Measurements from ENCODE around the gene AFAP1.

Gene AFAP1

DNA sequence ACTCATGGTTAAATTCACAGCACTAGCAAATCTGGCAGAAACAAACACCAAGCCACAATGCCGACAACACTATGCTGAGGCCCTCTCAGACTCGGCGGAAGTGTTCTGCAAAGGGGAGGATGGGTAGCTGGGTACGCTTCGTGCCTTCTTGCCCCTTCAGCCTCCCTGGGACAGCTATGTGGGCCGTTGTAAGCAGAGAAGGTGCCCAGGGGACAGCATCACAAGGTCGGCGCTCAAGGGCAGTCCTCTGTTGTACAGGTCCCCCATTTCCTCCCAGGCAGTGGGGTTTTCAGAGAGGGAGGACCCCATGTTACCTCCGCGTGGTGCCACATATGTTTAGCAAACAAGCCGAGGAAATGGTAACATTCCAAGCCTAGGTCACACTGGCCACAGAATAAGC lies 173.6 kb downstream of the AFAP1 start:
- Histone ChIP-seq H3K36me3 (ENCODE audit: control insufficient read depth, insufficient read depth, low read length) (no peaks in the 10 kb centered on the region), H3K4me1 (ENCODE audit: control insufficient read depth, insufficient read depth, low read length) (peaks cover 19% of the 10 kb centered on the region)
- WGBS, 2 experiments: 94 to 96% methylated on average over 11 of the region's 11 CpGs

DNA sequence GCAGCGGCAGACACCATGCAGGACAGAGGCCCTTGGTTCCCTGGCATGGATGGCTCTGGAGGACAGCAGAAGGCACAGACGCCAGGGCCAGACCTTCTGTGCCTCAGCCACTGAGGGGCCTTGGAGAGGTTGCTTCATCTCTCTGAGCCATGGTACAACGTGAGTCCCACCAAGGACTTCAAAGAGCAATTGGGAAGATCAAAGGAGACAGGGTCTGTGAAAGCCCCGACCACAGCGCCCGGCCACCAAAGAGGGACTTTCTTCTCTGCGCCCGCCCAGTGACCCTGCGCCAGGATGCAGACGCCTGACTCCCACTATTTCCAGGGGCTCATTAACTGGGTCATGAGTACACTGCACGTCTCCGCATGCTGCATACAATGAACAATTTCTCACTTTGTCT lies 174.0 kb downstream of the AFAP1 start:
- H3K4me1 ChIP-seq (ENCODE audit: control insufficient read depth, insufficient read depth, low read length): peaks cover 16% of the 10 kb centered on the region
- no peaks in the 10 kb centered on the region for H3K36me3 ChIP-seq (ENCODE audit: control insufficient read depth, insufficient read depth, low read length)
- no peak overlapping the region for H3K4me3 ChIP-seq (ENCODE audit: insufficient read depth, low read depth, low read length)
- no peak overlapping the region for H3K27ac ChIP-seq (ENCODE audit: insufficient read depth, low read depth, low read length, poor library complexity, severe bottlenecking)
- H3K27me3 ChIP-seq (ENCODE audit: control insufficient read depth, insufficient read depth, low read length, poor library complexity, severe bottlenecking): no peaks in the 10 kb centered on the region
- WGBS, 2 experiments: 94 to 96% methylated on average over 12 of the region's 12 CpGs
- no peaks in the 10 kb centered on the region for H3K9me3 ChIP-seq (ENCODE audit: control insufficient read depth, low read length)

More for the DNA sequence above, 173.6 kb downstream of the AFAP1 start:
- Histone ChIP-seq H3K9me3 (ENCODE audit: control insufficient read depth, low read length) (no peaks in the 10 kb centered on the region), H3K27me3 (ENCODE audit: control insufficient read depth, insufficient read depth, low read length, poor library complexity, severe bottlenecking) (no peaks in the 10 kb centered on the region), H3K27ac (ENCODE audit: insufficient read depth, low read depth, low read length, poor library complexity, severe bottlenecking) (no peak overlapping the region), H3K4me3 (ENCODE audit: insufficient read depth, low read depth, low read length) (no peak overlapping the region)

DNA sequence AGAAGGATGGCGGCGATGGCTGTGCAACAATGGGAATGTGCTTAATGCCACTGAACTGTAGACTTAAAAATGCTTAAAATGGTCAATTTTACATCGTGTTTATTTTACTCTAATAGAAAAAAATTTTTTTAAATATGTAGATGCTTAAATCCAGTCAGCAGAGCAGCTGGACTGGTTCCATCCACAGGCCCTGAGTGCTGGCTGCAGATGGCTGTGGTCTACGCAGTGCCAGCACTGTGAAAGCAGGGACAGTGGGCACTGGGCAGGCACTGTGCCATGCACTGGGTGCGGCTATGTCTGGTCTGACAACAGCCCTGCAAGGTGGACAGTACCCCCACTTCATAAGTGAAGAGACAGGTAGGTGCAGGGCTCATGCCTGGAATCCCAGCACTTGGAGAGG lies 175.2 kb downstream of the AFAP1 start:
- no peaks in the 10 kb centered on the region for H3K36me3 ChIP-seq (ENCODE audit: control insufficient read depth, insufficient read depth, low read length)
- no peak overlapping the region for H3K4me3 ChIP-seq (ENCODE audit: insufficient read depth, low read depth, low read length)
- 95 to 98% methylated on average over 4 to 5 of the region's 5 CpGs for WGBS, 2 experiments
- no peak overlapping the region for H3K27ac ChIP-seq (ENCODE audit: insufficient read depth, low read depth, low read length, poor library complexity, severe bottlenecking)
- H3K27me3 ChIP-seq (ENCODE audit: control insufficient read depth, insufficient read depth, low read length, poor library complexity, severe bottlenecking): no peaks in the 10 kb centered on the region
- H3K4me1 ChIP-seq (ENCODE audit: control insufficient read depth, insufficient read depth, low read length): peaks cover 4% of the 10 kb centered on the region
- no peaks in the 10 kb centered on the region for H3K9me3 ChIP-seq (ENCODE audit: control insufficient read depth, low read length)

DNA sequence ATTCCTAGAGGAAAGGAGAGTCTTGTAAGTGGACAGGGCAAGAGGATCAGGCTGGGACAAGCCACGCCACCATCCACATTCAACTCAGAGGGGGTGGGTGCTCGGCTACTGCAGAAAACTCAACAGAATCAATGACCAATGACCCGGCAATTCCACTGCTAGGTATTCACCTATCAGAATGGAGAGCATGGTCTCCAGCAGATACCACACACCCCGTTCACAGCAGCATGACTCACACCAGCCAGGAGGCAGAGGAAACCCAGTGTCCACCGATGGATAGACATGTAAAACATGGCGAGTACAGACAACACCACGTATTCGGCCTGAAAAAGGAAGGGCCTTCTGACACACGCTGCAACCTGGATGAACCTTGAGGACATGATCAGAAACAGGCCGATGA lies 175.9 kb downstream of the AFAP1 start:
- Histone ChIP-seq H3K27me3 (ENCODE audit: control insufficient read depth, insufficient read depth, low read length, poor library complexity, severe bottlenecking) (no peaks in the 10 kb centered on the region), H3K9me3 (ENCODE audit: control insufficient read depth, low read length) (no peaks in the 10 kb centered on the region), H3K27ac (ENCODE audit: insufficient read depth, low read depth, low read length, poor library complexity, severe bottlenecking) (no peak overlapping the region), H3K4me3 (ENCODE audit: insufficient read depth, low read depth, low read length) (no peak overlapping the region), H3K4me1 (ENCODE audit: control insufficient read depth, insufficient read depth, low read length) (no peaks in the 10 kb centered on the region), H3K36me3 (ENCODE audit: control insufficient read depth, insufficient read depth, low read length) (no peaks in the 10 kb centered on the region)
- WGBS, 2 experiments: 90 to 92% methylated on average over 10 of the region's 10 CpGs

DNA sequence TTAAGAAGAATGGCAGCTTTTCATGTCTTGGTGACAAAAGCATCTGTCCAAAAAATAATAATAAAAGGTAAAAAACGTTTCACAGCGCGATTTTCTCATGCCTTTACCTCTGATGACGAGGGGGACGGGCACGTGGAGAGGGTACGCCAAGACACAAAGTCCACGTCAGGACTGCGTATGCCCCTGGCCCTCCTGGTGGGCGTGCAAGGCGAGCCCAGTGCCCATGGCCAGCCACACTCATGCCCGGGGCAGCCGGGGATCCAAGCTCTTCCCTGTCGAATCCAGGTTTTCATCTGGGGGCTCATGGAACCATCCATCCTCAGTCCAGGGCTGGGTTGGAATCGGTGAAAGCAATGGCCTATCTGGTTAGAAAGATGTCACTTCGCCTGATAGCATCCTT lies 176.6 kb downstream of the AFAP1 start:
- H3K27ac ChIP-seq (ENCODE audit: insufficient read depth, low read depth, low read length, poor library complexity, severe bottlenecking): no peak overlapping the region
- H3K9me3 ChIP-seq (ENCODE audit: control insufficient read depth, low read length): no peaks in the 10 kb centered on the region
- H3K27me3 ChIP-seq (ENCODE audit: control insufficient read depth, insufficient read depth, low read length, poor library complexity, severe bottlenecking): no peaks in the 10 kb centered on the region
- no peaks in the 10 kb centered on the region for H3K36me3 ChIP-seq (ENCODE audit: control insufficient read depth, insufficient read depth, low read length)
- no peak overlapping the region for H3K4me3 ChIP-seq (ENCODE audit: insufficient read depth, low read depth, low read length)
- H3K4me1 ChIP-seq (ENCODE audit: control insufficient read depth, insufficient read depth, low read length): peaks cover 5% of the 10 kb centered on the region
- 92 to 93% methylated on average over 16 of the region's 16 CpGs for WGBS, 2 experiments

DNA sequence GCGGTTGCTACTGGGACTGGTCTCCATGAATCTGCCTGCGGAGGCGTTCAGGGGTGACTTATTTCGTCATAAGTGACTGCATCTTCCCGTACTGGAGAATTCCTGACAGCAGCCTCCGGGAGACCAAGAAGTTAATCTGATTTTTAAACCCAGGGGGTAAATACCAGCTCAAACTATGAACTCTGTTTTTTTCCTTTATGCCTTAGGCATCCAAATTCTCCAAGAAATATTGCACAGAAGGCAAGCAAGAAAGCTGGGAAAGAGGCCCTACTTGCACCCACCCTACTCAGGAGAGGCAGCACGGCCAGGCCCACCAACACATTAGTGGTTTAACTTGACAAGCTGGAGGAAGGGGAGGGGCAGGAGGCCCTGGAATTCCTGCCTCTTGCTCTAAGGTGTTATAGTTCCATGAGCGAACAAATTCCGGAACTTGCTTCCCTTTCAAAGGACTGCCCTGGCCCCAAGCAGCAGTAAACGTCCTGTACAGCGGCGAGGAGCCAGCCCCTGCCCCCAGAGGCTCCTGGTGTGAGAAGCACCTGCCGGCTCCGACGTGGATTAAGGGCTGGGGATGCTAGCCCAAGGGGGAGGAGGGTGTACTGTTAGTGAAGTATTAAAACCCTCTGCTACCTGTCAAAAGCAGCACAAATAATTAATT lies 177.2 kb downstream of the AFAP1 start:
- 86 to 89% methylated on average over 15 of the region's 15 CpGs for WGBS, 2 experiments
- Histone ChIP-seq H3K4me3 (ENCODE audit: insufficient read depth, low read depth, low read length) (no peak overlapping the region), H3K36me3 (ENCODE audit: control insufficient read depth, insufficient read depth, low read length) (no peaks in the 10 kb centered on the region), H3K4me1 (ENCODE audit: control insufficient read depth, insufficient read depth, low read length) (peaks cover 11% of the 10 kb centered on the region), H3K9me3 (ENCODE audit: control insufficient read depth, low read length) (no peaks in the 10 kb centered on the region), H3K27me3 (ENCODE audit: control insufficient read depth, insufficient read depth, low read length, poor library complexity, severe bottlenecking) (no peaks in the 10 kb centered on the region), H3K27ac (ENCODE audit: insufficient read depth, low read depth, low read length, poor library complexity, severe bottlenecking) (no peak overlapping the region)

DNA sequence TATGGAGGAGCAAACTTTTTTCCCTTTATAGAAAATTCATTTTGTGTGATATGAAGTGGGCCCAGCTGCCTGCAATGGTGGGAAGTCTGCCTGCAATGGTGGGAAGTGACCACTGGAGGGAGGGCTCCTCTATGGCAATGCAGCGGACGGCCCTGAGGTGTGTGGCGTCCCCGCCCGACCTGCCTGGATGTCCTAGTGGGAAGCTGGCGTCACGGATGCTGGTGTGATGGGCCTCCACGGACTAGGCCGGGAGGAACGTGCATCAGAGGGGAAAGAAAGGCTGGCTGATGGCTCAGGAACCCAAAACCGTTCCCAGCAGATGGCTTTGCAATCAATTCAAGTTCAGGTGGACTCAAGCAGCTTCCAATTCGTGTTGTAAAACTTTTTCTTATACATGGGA lies 177.9 kb downstream of the AFAP1 start:
- no peak overlapping the region for H3K4me3 ChIP-seq (ENCODE audit: insufficient read depth, low read depth, low read length)
- H3K27ac ChIP-seq (ENCODE audit: insufficient read depth, low read depth, low read length, poor library complexity, severe bottlenecking): no peak overlapping the region
- H3K4me1 ChIP-seq (ENCODE audit: control insufficient read depth, insufficient read depth, low read length): peaks cover 18% of the 10 kb centered on the region
- H3K27me3 ChIP-seq (ENCODE audit: control insufficient read depth, insufficient read depth, low read length, poor library complexity, severe bottlenecking): no peaks in the 10 kb centered on the region
- H3K9me3 ChIP-seq (ENCODE audit: control insufficient read depth, low read length): no peaks in the 10 kb centered on the region
- no peaks in the 10 kb centered on the region for H3K36me3 ChIP-seq (ENCODE audit: control insufficient read depth, insufficient read depth, low read length)
- WGBS, 2 experiments: 51 to 55% methylated on average over 12 of the region's 12 CpGs

DNA sequence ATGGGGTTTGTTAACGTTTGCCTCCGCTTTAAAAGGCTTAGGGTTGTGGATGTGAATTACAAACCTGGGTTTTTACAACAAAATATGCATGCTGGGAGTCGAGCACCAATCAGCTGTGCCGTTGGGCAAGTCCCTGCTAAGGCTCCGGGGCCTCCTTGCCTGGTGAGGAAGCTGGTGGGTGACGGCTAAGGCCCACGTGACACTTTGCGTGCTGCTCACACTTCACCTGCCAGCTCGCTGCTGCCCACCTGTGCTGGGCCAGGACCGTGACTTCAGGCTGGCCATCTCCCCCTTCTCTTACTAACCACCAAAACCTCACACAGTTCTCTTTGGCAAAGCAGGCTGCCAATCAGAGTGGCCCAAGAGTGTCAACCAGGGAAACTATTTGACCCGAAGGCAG lies 178.3 kb downstream of the AFAP1 start:
- H3K4me1 ChIP-seq (ENCODE audit: control insufficient read depth, insufficient read depth, low read length): peaks cover 18% of the 10 kb centered on the region
- WGBS, 2 experiments: 84 to 87% methylated on average over 11 of the region's 11 CpGs
- no peak overlapping the region for H3K27ac ChIP-seq (ENCODE audit: insufficient read depth, low read depth, low read length, poor library complexity, severe bottlenecking)
- no peaks in the 10 kb centered on the region for H3K36me3 ChIP-seq (ENCODE audit: control insufficient read depth, insufficient read depth, low read length)
- no peak overlapping the region for H3K4me3 ChIP-seq (ENCODE audit: insufficient read depth, low read depth, low read length)
- no peaks in the 10 kb centered on the region for H3K9me3 ChIP-seq (ENCODE audit: control insufficient read depth, low read length)
- H3K27me3 ChIP-seq (ENCODE audit: control insufficient read depth, insufficient read depth, low read length, poor library complexity, severe bottlenecking): no peaks in the 10 kb centered on the region

DNA sequence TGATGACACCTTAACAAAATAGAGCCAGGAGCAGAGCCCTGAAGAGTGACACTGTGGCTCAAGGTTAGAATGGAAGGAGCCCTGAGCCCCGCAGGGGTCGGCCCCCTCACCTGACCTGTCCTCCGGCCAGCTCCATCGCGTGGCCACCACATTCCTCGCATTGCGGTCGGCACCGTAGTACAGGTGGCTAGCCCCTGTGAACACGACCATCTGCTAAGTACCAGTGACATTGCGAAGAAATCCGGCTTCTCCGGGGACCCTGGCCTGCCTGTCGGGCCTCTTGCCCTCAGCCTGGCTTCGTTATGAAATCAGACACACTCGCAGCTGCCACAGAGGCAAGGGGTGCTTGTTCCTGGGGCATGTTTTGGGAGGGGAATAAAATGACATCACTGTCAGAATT lies 179.0 kb downstream of the AFAP1 start:
- H3K36me3 ChIP-seq (ENCODE audit: control insufficient read depth, insufficient read depth, low read length): no peaks in the 10 kb centered on the region
- H3K4me1 ChIP-seq (ENCODE audit: control insufficient read depth, insufficient read depth, low read length): peaks cover 18% of the 10 kb centered on the region
- no peak overlapping the region for H3K4me3 ChIP-seq (ENCODE audit: insufficient read depth, low read depth, low read length)
- no peaks in the 10 kb centered on the region for H3K9me3 ChIP-seq (ENCODE audit: control insufficient read depth, low read length)
- H3K27me3 ChIP-seq (ENCODE audit: control insufficient read depth, insufficient read depth, low read length, poor library complexity, severe bottlenecking): no peaks in the 10 kb centered on the region
- WGBS, 2 experiments: 88 to 89% methylated on average over 16 of the region's 16 CpGs
- H3K27ac ChIP-seq (ENCODE audit: insufficient read depth, low read depth, low read length, poor library complexity, severe bottlenecking): no peak overlapping the region

DNA sequence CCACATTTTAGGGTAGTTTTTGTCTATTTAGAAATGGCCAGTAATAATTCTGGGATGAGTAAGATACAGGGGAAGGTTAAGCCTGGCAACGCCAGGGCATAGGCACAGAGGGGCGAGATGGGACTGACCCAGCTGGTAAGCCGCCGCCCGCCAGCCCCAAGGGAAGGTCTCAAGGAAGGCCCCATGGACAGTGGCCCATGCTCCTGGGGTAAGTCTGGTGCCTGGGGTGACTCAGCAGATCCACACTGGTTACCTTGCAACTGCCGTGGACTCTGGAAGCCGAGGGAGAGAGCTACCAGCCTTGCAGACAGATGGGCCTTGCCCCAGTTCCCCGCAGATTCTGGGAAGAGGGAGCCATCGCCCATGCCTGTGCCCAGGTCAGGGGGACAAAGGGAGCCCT lies 179.4 kb downstream of the AFAP1 start:
- Histone ChIP-seq H3K27ac (ENCODE audit: insufficient read depth, low read depth, low read length, poor library complexity, severe bottlenecking) (no peak overlapping the region), H3K27me3 (ENCODE audit: control insufficient read depth, insufficient read depth, low read length, poor library complexity, severe bottlenecking) (no peaks in the 10 kb centered on the region), H3K36me3 (ENCODE audit: control insufficient read depth, insufficient read depth, low read length) (no peaks in the 10 kb centered on the region), H3K4me3 (ENCODE audit: insufficient read depth, low read depth, low read length) (no peak overlapping the region), H3K9me3 (ENCODE audit: control insufficient read depth, low read length) (no peaks in the 10 kb centered on the region), H3K4me1 (ENCODE audit: control insufficient read depth, insufficient read depth, low read length) (peaks cover 18% of the 10 kb centered on the region)
- 94% methylated on average over 9 of the region's 9 CpGs for WGBS, 2 experiments

DNA sequence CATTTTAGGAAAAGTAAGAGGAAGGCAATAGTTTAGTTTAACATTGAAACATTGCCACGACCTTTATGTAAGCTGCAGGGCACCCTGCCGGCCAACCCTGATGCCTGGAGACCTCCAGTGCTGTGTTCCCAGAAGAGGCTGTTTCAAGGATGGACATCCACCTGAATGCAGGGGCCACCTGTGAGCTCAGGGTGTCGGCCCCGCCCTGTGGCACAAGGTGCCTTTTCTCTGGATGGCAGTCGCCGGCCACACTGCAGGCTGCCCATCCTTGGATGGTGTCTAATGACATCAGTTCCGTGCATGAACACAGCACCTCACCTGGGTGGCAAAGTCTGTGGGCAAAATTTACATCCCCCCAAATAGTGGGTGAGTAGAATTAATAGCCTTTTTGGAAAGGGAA lies 180.0 kb downstream of the AFAP1 start:
- Histone ChIP-seq H3K9me3 (ENCODE audit: control insufficient read depth, low read length) (no peaks in the 10 kb centered on the region), H3K27me3 (ENCODE audit: control insufficient read depth, insufficient read depth, low read length, poor library complexity, severe bottlenecking) (no peaks in the 10 kb centered on the region), H3K4me3 (ENCODE audit: insufficient read depth, low read depth, low read length) (no peak overlapping the region), H3K27ac (ENCODE audit: insufficient read depth, low read depth, low read length, poor library complexity, severe bottlenecking) (no peak overlapping the region), H3K4me1 (ENCODE audit: control insufficient read depth, insufficient read depth, low read length) (peaks cover 18% of the 10 kb centered on the region), H3K36me3 (ENCODE audit: control insufficient read depth, insufficient read depth, low read length) (no peaks in the 10 kb centered on the region)
- 94 to 95% methylated on average over 7 of the region's 7 CpGs for WGBS, 2 experiments

Measured in ectodermal cell (in vitro differentiated cells).